ENCODE measurements around the gene HYAL1.

DNA sequence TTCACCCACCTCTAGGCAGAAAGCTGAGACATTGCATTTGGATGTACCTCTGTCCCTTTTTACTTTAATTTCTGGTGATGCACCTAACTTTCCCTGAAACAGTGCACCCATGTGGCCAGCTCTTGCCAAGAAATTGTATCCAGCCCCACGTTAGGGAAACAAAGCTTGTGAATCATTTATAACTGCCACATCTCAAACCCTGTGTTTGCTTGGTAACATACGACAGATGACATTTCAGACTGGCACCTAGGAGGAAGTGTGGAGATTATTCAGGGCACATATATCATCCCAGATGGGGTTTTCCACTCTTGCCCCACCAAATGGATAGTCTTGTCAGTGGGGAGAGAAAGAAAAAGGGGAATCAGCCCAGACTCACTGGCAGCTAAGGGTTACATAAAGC is 49.4 kb upstream of the HYAL1 start:
- TF ChIP-seq, protein P1, sequence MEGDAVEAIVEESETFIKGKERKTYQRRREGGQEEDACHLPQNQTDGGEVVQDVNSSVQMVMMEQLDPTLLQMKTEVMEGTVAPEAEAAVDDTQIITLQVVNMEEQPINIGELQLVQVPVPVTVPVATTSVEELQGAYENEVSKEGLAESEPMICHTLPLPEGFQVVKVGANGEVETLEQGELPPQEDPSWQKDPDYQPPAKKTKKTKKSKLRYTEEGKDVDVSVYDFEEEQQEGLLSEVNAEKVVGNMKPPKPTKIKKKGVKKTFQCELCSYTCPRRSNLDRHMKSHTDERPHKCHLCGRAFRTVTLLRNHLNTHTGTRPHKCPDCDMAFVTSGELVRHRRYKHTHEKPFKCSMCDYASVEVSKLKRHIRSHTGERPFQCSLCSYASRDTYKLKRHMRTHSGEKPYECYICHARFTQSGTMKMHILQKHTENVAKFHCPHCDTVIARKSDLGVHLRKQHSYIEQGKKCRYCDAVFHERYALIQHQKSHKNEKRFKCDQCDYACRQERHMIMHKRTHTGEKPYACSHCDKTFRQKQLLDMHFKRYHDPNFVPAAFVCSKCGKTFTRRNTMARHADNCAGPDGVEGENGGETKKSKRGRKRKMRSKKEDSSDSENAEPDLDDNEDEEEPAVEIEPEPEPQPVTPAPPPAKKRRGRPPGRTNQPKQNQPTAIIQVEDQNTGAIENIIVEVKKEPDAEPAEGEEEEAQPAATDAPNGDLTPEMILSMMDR (conservative IDR thresholded peaks at IDR 0.05; ENCODE audit: low read length) = peak; percentile 52
- no peak for TF ChIP-seq EZH2phosphoT487 (IDR thresholded peaks at IDR 0.05; ENCODE audit: borderline replicate concordance)
